WI38 (cell line): Measurements from ENCODE around the gene TSTD2.
A peak's percentile ranks its signal among the peaks of the same experiment; 100 is the strongest.
"Not testable (repeated sequence)": the region's sequence is repeated elsewhere in the genome, so short reads cannot be mapped to it uniquely, and the experiment has no call there.

Source experiments
- H3K4me3 ChIP-seq: 2 replicates; pipeline ENCODE4 v1.5.1; 2011; ENCODE audit warnings: low read depth, mild to moderate bottlenecking, control low read depth, low read length
- TF ChIP-seq, protein P1 (sequence below): IDR thresholded peaks from 2 replicates; pipeline ENCODE4 v1.5.1; 2012; ENCODE audit warnings: low read depth, mild to moderate bottlenecking, control low read depth, low read length

Gene TSTD2

GRCh38 chr9:97599314-97599846 lies 33.8 kb downstream of the TSTD2 start:
- TF ChIP-seq, protein P1, sequence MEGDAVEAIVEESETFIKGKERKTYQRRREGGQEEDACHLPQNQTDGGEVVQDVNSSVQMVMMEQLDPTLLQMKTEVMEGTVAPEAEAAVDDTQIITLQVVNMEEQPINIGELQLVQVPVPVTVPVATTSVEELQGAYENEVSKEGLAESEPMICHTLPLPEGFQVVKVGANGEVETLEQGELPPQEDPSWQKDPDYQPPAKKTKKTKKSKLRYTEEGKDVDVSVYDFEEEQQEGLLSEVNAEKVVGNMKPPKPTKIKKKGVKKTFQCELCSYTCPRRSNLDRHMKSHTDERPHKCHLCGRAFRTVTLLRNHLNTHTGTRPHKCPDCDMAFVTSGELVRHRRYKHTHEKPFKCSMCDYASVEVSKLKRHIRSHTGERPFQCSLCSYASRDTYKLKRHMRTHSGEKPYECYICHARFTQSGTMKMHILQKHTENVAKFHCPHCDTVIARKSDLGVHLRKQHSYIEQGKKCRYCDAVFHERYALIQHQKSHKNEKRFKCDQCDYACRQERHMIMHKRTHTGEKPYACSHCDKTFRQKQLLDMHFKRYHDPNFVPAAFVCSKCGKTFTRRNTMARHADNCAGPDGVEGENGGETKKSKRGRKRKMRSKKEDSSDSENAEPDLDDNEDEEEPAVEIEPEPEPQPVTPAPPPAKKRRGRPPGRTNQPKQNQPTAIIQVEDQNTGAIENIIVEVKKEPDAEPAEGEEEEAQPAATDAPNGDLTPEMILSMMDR = no peak
- H3K4me3 ChIP-seq = no peak overlapping the region

DNA sequence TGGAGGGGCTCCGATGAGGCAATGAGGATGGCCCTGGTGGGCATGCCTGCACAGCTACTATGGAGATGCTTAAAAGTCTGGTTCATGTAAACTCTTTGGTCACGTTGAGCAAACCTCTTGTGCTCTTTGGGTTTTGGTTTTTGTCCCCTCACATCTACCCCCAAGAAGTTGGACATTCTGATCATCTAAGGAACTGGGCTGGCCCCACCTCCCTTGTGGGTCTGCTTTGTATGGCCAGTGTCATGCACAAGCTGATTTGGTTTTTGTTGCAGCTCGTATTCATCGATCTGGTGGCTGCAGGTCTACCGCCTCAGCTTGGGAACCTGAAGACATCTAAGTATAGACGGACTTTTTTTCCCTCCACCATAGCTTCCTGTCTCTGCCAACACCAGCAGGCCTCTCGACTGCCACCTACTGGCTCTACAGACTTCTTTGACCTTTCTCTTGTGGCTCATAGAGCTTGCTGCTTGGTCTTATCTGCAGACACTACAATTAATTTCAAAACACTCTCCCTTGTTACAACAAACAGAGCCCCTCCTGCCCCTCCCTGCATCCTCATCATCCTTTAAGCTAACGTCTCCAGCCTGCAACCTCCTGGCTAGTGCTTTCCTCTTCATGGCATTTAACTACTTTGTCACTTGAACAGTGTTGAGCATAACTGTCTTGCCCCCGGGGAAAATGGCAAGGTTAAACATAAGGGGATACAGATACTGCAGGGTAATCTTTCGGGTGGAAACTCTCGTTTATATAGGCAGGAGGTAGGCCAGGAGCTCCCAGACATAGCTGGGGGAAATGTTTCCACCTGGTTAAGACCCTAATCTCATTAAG lies 34.5 kb downstream of the TSTD2 start:
- TF ChIP-seq, protein P1 = peak; percentile 84
- H3K4me3 ChIP-seq = no peak overlapping the region

DNA sequence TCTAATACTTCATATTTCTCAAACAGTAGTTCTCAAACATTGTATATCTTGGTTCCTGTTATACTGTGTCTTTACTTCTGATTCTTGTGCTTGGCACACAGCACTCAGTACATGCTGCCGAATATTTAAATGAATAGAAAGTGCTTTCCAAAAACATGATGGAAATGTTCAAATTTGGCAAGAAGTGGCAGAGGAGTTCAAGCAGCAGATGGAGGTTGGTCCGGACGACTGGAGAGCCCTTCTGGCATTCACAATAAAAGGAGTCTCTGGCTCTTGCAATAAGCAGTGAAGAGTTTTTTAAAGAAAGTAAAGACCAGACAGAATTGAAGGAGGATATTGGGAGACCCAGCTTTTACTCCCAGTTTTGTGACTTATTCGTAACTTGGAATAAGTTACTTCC lies 36.3 kb downstream of the TSTD2 start:
- H3K4me3 ChIP-seq = no peak overlapping the region
- TF ChIP-seq, protein P1 = no peak

DNA sequence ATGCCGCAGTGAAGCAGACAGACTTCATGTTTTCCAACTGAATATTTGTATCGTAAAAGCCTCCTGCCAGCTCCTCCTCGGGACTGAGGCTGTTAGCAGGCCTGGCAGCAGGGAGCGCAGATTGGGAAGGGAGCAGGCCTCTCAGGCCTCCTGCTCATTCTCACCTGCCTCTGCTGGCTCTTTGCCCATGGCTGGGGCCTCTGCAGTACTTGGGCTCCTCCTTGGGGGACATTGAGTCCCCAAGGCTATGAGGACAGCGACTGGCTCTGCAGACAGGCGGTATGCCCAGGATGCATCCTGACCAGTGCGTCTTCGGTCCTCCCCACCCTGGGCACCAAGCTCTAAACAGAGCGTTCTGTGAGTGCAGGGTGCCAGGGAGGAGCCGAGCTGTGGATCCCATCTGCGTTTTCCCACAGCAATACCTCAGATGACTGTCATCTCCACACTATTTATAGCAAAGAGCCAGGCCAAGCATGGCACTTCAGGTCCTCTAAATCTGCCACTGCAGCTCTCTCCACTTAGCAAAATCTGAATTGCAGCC lies 38.7 kb downstream of the TSTD2 start:
- H3K4me3 ChIP-seq = no peak overlapping the region
- TF ChIP-seq, protein P1 = no peak

- no peak overlapping the region for H3K4me3 ChIP-seq
- TF ChIP-seq, protein P1 = no peak
Measured at GRCh38 chr9:97593960-97594359, 39.2 kb downstream of the TSTD2 start.

- H3K4me3 ChIP-seq = no peak overlapping the region
- TF ChIP-seq, protein P1 = no peak
Measured at GRCh38 chr9:97592126-97592525, 41.0 kb downstream of the TSTD2 start.

DNA sequence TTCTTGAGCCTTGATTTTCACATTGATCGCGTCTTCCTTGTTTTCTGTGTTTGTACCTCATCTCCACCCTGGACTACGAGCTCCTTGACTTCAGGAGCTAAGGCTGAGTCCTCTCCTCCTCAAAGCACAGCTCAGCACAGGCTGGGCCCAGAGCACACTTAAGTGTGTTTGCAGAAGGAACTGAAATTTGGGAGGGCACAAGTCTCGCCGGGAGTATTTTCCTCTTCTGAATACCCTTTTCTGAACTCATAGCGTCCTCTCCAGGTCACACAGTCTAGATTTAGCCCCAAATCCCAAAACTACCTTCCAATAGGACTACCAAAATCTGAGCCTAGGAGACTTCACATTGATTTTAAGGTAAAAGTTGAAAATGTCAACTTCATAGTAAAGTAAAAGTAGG lies 41.6 kb downstream of the TSTD2 start:
- TF ChIP-seq, protein P1 = no peak

DNA sequence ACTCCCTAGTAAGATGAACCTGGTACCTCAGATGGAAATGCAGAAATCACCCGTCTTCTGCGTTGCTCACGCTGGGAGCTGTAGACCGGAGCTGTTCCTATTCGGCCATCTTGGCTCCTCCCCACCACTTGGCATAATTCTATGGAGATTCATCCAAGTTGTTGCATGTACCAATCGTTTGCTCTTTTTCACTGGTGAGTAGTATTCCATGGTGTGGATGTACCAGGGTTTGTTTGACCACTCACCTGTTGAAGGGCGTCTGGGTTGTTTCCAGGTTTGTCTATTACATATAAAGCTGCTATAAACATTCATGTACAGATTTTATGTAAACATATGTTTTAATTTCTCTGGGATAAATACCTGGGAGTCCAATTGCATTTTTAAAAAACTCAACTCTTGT lies 46.3 kb downstream of the TSTD2 start:
- H3K4me3 ChIP-seq = not testable (repeated sequence)

More for the DNA sequence above, 41.6 kb downstream of the TSTD2 start:
- H3K4me3 ChIP-seq = no peak overlapping the region

DNA sequence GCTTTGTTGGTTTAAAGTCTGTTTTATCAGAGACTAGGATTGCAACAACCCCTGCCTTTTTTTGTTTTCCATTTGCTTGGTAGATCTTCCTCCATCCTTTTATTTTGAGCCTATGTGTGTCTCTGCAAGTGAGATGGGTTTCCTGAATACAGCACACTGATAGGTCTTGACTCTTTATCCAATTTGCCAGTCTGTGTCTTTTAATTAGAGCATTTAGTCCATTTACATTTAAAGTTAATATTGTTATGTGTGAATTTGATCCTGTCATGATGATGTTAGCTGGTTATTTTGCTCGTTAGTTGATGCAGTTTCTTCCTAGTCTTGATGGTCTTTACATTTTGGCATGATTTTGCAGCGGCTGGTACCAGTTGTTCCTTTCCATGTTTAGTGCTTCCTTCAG lies 48.4 kb downstream of the TSTD2 start:
- not testable (repeated sequence) for H3K4me3 ChIP-seq

DNA sequence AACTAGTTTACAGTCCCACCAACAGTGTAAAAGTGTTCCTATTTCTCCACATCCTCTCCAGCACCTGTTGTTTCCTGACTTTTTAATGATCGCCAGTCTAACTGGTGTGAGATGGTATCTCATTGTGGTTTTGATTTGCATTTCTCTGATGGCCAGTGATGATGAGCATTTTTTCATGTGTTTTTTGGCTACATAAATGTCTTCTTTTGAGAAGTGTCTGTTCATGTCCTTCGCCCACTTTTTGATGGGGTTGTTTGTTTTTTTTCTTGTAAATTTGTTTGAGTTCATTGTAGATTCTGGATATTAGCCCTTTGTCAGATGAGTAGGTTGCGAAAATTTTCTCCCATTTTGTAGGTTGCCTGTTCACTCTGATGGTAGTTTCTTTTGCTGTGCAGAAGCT lies 51.6 kb downstream of the TSTD2 start:
- not testable (repeated sequence) for H3K4me3 ChIP-seq
